ENCODE results near the gene LZTR1. TPM values are rescaled to one million over a fixed set of nuclear protein-coding genes. Genes with fewer than 3 reads are reported as not detected.

The LZTR1 gene
- total and polyA plus RNA-seq, 2 of the 8 experiments (the other 6 are each of a cell fraction or from before 2014, with no cell fraction given) = 22.3 to 31.0 TPM

- H4K91ac ChIP-seq (replicated peaks; ENCODE audit: insufficient read length, low read length) = no peak overlapping the region
- H3K23ac ChIP-seq (ENCODE audit: insufficient read length) = no peak overlapping the region
- no peak overlapping the region for H3K56ac ChIP-seq (replicated peaks; ENCODE audit: insufficient read length, low read depth, low read length)
- H4K8ac ChIP-seq (ENCODE audit: extremely low read depth, insufficient read depth, low read length) = no peak overlapping the region
- H3K36me3 ChIP-seq (ENCODE audit: control insufficient read depth in 2 of 4, insufficient read depth in 4 of 4, low read length in 3 of 4) = no peaks in the 10 kb centered on the region; a peak in 1 of 8 replicates
- no peak overlapping the region for H3K14ac ChIP-seq (ENCODE audit: insufficient read length)
- CTCF ChIA-PET (ENCODE audit: partially characterized antibody) = interaction anchor here (0.7 to 2.0 kb wide), 3 partner anchors 12 to 15 kb away, joined by 3 to 5 read pairs (median 3); no protein-coding TSS in a partner anchor
- H2BK120ac ChIP-seq (replicated peaks; ENCODE audit: low read depth, low read length) = no peak overlapping the region
- 95 to 100% methylated on average over 1 of the region's 1 CpG for WGBS, 2 experiments (ENCODE audit: extremely low coverage in 1 of 2, insufficient coverage in 1 of 2, insufficient read length in 1 of 2, insufficient replicate concordance in 2 of 2, low coverage in 1 of 2, low lambda C conversion rate in 2 of 2, missing lambda C conversion rate in 1 of 2)
- no peak overlapping the region for H3K9ac ChIP-seq (replicated peaks in 1 of 4; ENCODE audit: extremely low read depth in 1 of 4, low read depth in 3 of 4, low read length in 3 of 4)
- no peak overlapping the region for H3K4me2 ChIP-seq (ENCODE audit: insufficient read depth in 1 of 2, low read depth in 2 of 2, low read length in 2 of 2)
- peaks cover 5% of the 10 kb centered on the region for H3K23me2 ChIP-seq (ENCODE audit: low read depth, low read length)
- H3K18ac ChIP-seq (ENCODE audit: extremely low read depth, low read length) = no peak overlapping the region
- H2BK20ac ChIP-seq (ENCODE audit: low read length) = no peak overlapping the region
- no peak overlapping the region for H2BK12ac ChIP-seq (ENCODE audit: low read depth, low read length)
- peaks cover 0 to 8% of the 10 kb centered on the region in 2 experiments for H4K20me1 ChIP-seq (replicated peaks in 1 of 2; ENCODE audit: control insufficient read depth in 1 of 2, insufficient read depth in 2 of 2, low read length in 2 of 2)
- POLR2A ChIA-PET (ENCODE audit: partially characterized antibody) = no interaction called here
- H3K27me3 ChIP-seq (replicated peaks in 1 of 4; ENCODE audit: control insufficient read depth in 3 of 4, extremely low read depth in 1 of 4, insufficient read depth in 3 of 4, low read length in 3 of 4) = peaks cover 0 to 2% (median 1%) of the 10 kb centered on the region in 4 experiments; a peak in 4 of 7 replicates
- no peaks in the 10 kb centered on the region for H3K79me1 ChIP-seq (ENCODE audit: low read depth, low read length)
- FAIRE-seq (no peak), DNase-seq (ENCODE audit: low read depth in 1 of 2, low spot score in 2 of 2) (no peak)
- H3K27ac ChIP-seq (ENCODE audit: low read depth, low read length) = no peak overlapping the region
- H3K79me2 ChIP-seq (ENCODE audit: control insufficient read depth in 1 of 2, insufficient read depth in 2 of 2, low read length in 2 of 2) = no peaks in the 10 kb centered on the region
- no peak overlapping the region for H4K5ac ChIP-seq (ENCODE audit: insufficient read length, low read depth, low read length)
- H2BK15ac ChIP-seq (ENCODE audit: low read length) = no peak overlapping the region
- H3K4me1 ChIP-seq (replicated peaks in 1 of 4; ENCODE audit: control insufficient read depth in 3 of 4, insufficient read depth in 4 of 4, low read length in 3 of 4) = peaks cover 0 to 8% (median 2%) of the 10 kb centered on the region in 4 experiments; a peak in 4 of 7 replicates
- H2AK5ac ChIP-seq (ENCODE audit: low read depth, low read length) = no peak overlapping the region
- no peaks in the 10 kb centered on the region for H3K9me3 ChIP-seq (ENCODE audit: insufficient read depth in 2 of 2, low read depth in 1 of 2, low read length in 1 of 2)
- H2AFZ ChIP-seq (ENCODE audit: low read length) = no peak overlapping the region
- no peak overlapping the region for H2BK5ac ChIP-seq (ENCODE audit: low read depth, low read length)
- H3K4me3 ChIP-seq (ENCODE audit: extremely low read depth in 1 of 4, insufficient read depth in 2 of 4, low read depth in 3 of 4, low read length in 4 of 4) = no peak overlapping the region
- no peak overlapping the region for H3K4ac ChIP-seq (replicated peaks; ENCODE audit: insufficient read length, low read depth, low read length)
- no peak for TF ChIP-seq EP300 (IDR thresholded peaks at IDR 0.05; ENCODE audit: borderline replicate concordance in 1 of 2, low read depth in 2 of 2, low read length in 2 of 2)
- no peak for TF ChIP-seq CBX8 (IDR thresholded peaks at IDR 0.05; ENCODE audit: borderline replicate concordance, low read depth, low read length)
- TF ChIP-seq CHD1 (IDR thresholded peaks at IDR 0.05; ENCODE audit: low read depth, low read length) = no peak
- TF ChIP-seq, protein P1, sequence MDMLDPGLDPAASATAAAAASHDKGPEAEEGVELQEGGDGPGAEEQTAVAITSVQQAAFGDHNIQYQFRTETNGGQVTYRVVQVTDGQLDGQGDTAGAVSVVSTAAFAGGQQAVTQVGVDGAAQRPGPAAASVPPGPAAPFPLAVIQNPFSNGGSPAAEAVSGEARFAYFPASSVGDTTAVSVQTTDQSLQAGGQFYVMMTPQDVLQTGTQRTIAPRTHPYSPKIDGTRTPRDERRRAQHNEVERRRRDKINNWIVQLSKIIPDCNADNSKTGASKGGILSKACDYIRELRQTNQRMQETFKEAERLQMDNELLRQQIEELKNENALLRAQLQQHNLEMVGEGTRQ (IDR thresholded peaks at IDR 0.05; ENCODE audit: low read length) = no peak
- no peak for TF ChIP-seq KDM4A (IDR thresholded peaks at IDR 0.05; ENCODE audit: low read depth, low read length, severe bottlenecking)
- TF ChIP-seq POLR2AphosphoS5 (IDR thresholded peaks at IDR 0.05; ENCODE audit: low read depth, low read length) = no peak
- no peak for TF ChIP-seq NANOG (IDR thresholded peaks at IDR 0.05; ENCODE audit: insufficient read depth, low read depth, low read length, poor library complexity, severe bottlenecking)
- TF ChIP-seq CHD2 (IDR thresholded peaks at IDR 0.05; ENCODE audit: low read length) = no peak
- no peak for TF ChIP-seq RBBP5 (IDR thresholded peaks at IDR 0.05; ENCODE audit: borderline replicate concordance, low read depth, low read length)
- TF ChIP-seq EGR1 (IDR thresholded peaks at IDR 0.05; ENCODE audit: borderline replicate concordance, low read depth, low read length) = no peak
- no peak for TF ChIP-seq YY1 (IDR thresholded peaks at IDR 0.05; ENCODE audit: low read depth, low read length)
- no peak for TF ChIP-seq BCL11A (IDR thresholded peaks at IDR 0.05; ENCODE audit: low read depth in 2 of 2, low read length in 2 of 2)
- no peak for TF ChIP-seq SIN3A (conservative IDR thresholded peaks at IDR 0.05 in 1 of 2, IDR thresholded peaks at IDR 0.05 in 1 of 2; ENCODE audit: low read depth in 1 of 2, low read length in 2 of 2)
These were observed 4.3 kb downstream of the LZTR1 start for GRCh38 chr22:20986365-20986764.
